Omental fat pad (tissue), 4 donors: Measurements from ENCODE around the gene OR4C45. TPM values are rescaled to one million over a fixed set of nuclear protein-coding genes. Genes with fewer than 3 reads are reported as not detected.
"Not testable (repeated sequence)": the region's sequence is repeated elsewhere in the genome, so short reads cannot be mapped to it uniquely, and the experiment has no call there.

Source experiments
- ATAC-seq: fragments of 150-250 bp; one replicate; pipeline ENCODE4 v1.9.1; 2016; ENCODE audit warnings: mild to moderate bottlenecking, moderate library complexity; ENCODE audit not compliant: low FRiP score
- DNase-seq: peaks from one replicate; pipeline ENCODE4 v3.0.0-alpha.2; 2019; ENCODE audit warnings: low spot score
- total RNA-seq, 4 donors: library from RNA; depleted of rRNA; stranded (reverse); fragments of >200 nt; gene quantifications; one replicate each; pipeline ENCODE4 v1.1.0, GENCODE V29; 2016
- TF ChIP-seq, protein P1 (sequence below), 3 donors: fragments of 450-650 bp; IDR thresholded peaks; one replicate each; pipeline ENCODE4 v1.5.1; 2016 to 2017; ENCODE audit warnings: antibody characterized with exemption in 3 of 3, mild to moderate bottlenecking in 3 of 3, moderate library complexity in 2 of 3

OR4C45 gene
- total RNA-seq, result not detected

DNA sequence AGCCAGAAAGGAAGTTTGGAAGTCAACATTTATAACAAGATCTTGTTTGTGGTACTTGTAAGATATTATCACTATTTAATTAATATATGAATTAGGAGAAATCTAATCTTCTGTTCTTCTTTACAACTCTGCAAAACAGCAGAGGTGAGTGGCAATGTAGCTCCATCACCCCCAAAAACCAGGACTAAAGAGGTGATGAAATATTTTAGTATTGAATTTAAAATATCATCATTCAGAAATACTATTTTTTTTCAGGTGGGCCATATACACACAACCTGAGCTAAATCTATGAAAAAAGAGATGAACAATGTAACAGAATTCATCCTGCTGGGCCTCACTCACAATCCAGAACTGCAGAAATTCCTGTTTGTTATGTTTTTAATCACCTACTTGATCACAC, at the start of gene OR4C45:
Gene OR4C45, plus strand, starts transcription at position 301 of the 400 bp plus-strand sequence.
- TF ChIP-seq, protein P1, sequence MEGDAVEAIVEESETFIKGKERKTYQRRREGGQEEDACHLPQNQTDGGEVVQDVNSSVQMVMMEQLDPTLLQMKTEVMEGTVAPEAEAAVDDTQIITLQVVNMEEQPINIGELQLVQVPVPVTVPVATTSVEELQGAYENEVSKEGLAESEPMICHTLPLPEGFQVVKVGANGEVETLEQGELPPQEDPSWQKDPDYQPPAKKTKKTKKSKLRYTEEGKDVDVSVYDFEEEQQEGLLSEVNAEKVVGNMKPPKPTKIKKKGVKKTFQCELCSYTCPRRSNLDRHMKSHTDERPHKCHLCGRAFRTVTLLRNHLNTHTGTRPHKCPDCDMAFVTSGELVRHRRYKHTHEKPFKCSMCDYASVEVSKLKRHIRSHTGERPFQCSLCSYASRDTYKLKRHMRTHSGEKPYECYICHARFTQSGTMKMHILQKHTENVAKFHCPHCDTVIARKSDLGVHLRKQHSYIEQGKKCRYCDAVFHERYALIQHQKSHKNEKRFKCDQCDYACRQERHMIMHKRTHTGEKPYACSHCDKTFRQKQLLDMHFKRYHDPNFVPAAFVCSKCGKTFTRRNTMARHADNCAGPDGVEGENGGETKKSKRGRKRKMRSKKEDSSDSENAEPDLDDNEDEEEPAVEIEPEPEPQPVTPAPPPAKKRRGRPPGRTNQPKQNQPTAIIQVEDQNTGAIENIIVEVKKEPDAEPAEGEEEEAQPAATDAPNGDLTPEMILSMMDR (IDR thresholded peaks at IDR 0.05), result no peak
- DNase-seq (no peak), ATAC-seq (no peak)

DNA sequence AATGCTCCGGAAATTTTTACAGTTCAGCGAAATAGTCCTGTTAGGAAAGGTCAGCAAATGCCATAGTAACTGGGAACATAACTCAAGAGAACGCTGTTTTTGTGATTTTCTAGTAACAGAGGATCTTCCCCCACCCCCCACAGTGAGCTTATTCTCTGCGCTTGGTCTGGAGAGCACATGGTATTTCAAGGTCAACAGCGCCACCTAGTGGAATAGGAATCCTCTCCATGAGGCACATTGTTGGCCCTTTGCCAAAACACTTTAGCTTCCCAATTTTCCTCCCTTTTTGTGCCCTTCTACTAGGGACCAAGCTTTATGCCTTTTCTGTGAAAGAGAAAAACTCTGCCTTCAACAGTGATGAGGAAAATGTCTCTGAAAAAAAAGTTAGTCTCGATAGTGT, 37.1 kb upstream of the OR4C45 start:
- TF ChIP-seq, protein P1 (IDR thresholded peaks at IDR 0.05), result no peak
- ATAC-seq, result no peak
- no peak for DNase-seq

GRCh38 chr11:50030193-50030592, 2.5 kb upstream of the OR4C45 start:
- DNase-seq (no peak), ATAC-seq (no peak)
- TF ChIP-seq, protein P1 (IDR thresholded peaks at IDR 0.05), result no peak

GRCh38 chr11:50036239-50036638, 3.6 kb downstream of the OR4C45 start:
- DNase-seq, ATAC-seq: not testable (repeated sequence)

DNA sequence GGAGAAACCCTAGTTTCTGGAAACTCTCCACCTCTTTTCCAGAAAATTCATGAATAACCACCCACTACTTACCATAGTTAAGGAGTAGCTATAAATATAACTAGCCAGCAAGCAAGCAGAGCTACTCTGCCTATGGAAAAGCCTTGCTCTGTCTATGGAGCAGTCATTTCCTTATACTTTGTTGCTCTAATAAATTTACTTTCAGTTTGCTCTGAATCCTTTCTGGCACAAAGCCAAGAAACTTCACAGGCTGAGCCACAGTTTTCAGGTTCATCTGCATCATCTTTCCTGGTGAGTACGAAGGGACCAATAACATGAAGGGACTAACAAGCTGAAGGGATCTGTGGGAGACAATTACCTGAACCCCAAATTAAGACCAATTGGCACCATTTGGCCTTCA, 4.6 kb downstream of the OR4C45 start:
- no peak for DNase-seq
- TF ChIP-seq, protein P1 (IDR thresholded peaks at IDR 0.05), result no peak
- ATAC-seq, result no peak

DNA sequence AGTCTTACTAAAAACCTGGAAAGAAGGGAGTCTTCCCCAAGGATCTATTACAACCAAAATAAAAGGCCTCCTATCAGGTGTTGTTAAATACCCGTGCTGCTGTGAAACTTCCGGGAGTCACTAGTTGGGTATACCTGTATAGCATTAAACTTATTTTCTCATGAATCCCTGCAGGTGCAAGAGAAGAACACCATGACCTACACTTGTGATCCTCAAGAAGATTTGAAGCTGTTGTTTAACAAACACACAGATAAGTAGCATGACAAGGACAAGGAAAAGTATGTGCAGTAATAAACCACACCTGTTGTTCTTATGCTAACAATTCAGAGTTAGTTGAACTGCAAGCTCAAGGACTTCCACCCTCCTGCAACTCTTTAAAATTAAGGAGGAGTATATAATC, 12.0 kb downstream of the OR4C45 start:
- DNase-seq (no peak), ATAC-seq (no peak)
- TF ChIP-seq, protein P1 (IDR thresholded peaks at IDR 0.05), result no peak

- not testable (repeated sequence) for DNase-seq, ATAC-seq
Measured at GRCh38 chr11:50063056-50063455, 30.4 kb downstream of the OR4C45 start.

DNA sequence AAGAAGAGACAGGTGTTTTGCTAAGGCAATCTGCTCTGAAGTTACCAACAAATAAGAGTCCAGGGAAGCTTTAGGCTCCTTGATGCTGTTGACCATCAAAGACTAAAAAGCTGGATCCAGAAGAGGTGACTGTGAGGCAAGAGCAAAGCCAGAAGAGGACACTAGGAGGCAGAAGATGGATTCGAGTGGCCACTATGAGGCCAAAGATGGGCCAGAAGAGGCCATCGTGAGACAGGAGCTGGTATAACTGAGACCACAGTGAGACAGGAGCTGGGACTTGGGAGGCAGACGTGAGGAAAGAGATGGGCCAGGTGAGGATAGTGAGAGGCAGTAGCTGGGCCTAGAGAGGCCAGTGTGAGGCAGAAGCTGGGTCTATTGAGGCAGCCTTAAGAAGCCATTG, 37.7 kb downstream of the OR4C45 start:
- no peak for ATAC-seq
- TF ChIP-seq, protein P1 (IDR thresholded peaks at IDR 0.05), result no peak
- DNase-seq, result no peak
